Upper lobe of left lung (tissue), 4 donors: ENCODE data around the gene HTR6.

Source experiments
- CTCF ChIP-seq, 6 experiments: fragments of 450-650 bp in 4 of 6; fragments of 200-600 bp in 2 of 6; sonication (generic) in 2 of 6; IDR thresholded peaks; one replicate each; pipeline ENCODE4 v1.5.1; 2016 to 2019; ENCODE audit warnings: antibody characterized with exemption in 6 of 6
- EP300 ChIP-seq, 4 donors: sonication (generic); formaldehyde crosslinking; IDR thresholded peaks; one replicate each; pipeline ENCODE4 v1.5.1; 2017; ENCODE audit warnings: antibody characterized with exemption in 4 of 4, control low read depth in 2 of 4
- POLR2A ChIP-seq, 4 donors: fragments of 450-650 bp; IDR thresholded peaks; one replicate each; pipeline ENCODE4 v1.5.1; 2016 to 2017; ENCODE audit warnings: antibody characterized with exemption in 4 of 4, mild to moderate bottlenecking in 2 of 4

- no peak for TF ChIP-seq CTCF (IDR thresholded peaks at IDR 0.05)
- TF ChIP-seq POLR2A (IDR thresholded peaks at IDR 0.05): no peak
- no peak for TF ChIP-seq EP300 (IDR thresholded peaks at IDR 0.05)
Measured at GRCh38 chr1:19694298-19694697, 29.6 kb downstream of the HTR6 start.
